GM19240 (cell line): Measurements from ENCODE around the gene PRKAR1B.

Source experiments
- DNase-seq: peaks from one replicate; pipeline ENCODE4 v3.0.0; 2011; ENCODE audit warnings: low spot score; ENCODE audit not compliant: insufficient read length

PRKAR1B gene

GRCh38 chr7:514242-514641 lies 212.8 kb downstream of the PRKAR1B start:
- DNase-seq: no peak

- no peak for DNase-seq
These were observed 213.4 kb downstream of the PRKAR1B start for GRCh38 chr7:513521-514166.

- DNase-seq: no peak
These were observed 214.4 kb downstream of the PRKAR1B start for GRCh38 chr7:512541-513311.

- DNase-seq: no peak
These were observed 215.0 kb downstream of the PRKAR1B start for GRCh38 chr7:512146-512510.

GRCh38 chr7:511476-512145 lies 215.5 kb downstream of the PRKAR1B start:
- no peak for DNase-seq

GRCh38 chr7:510782-511281 lies 216.2 kb downstream of the PRKAR1B start:
- no peak for DNase-seq

- no peak for DNase-seq
These were observed 217.0 kb downstream of the PRKAR1B start for GRCh38 chr7:510131-510481.

- DNase-seq: no peak
These were observed 217.5 kb downstream of the PRKAR1B start for GRCh38 chr7:509426-510130.

- no peak for DNase-seq
These were observed 218.5 kb downstream of the PRKAR1B start for GRCh38 chr7:508461-509170.

GRCh38 chr7:507623-508300 lies 219.3 kb downstream of the PRKAR1B start:
- no peak for DNase-seq

GRCh38 chr7:506921-507622 lies 220.0 kb downstream of the PRKAR1B start:
- no peak for DNase-seq

GRCh38 chr7:506391-506831 lies 220.7 kb downstream of the PRKAR1B start:
- DNase-seq: no peak

- no peak for DNase-seq
These were observed 221.9 kb downstream of the PRKAR1B start for GRCh38 chr7:505171-505570.

GRCh38 chr7:504221-505111 lies 222.6 kb downstream of the PRKAR1B start:
- DNase-seq: no peak

GRCh38 chr7:503575-504111 lies 223.4 kb downstream of the PRKAR1B start:
- DNase-seq: no peak

- DNase-seq: no peak
These were observed 224.8 kb downstream of the PRKAR1B start for GRCh38 chr7:502296-502695.

GRCh38 chr7:501526-501925 lies 225.6 kb downstream of the PRKAR1B start:
- no peak for DNase-seq

- DNase-seq: no peak
These were observed 226.3 kb downstream of the PRKAR1B start for GRCh38 chr7:500521-501420.
